Posterior vena cava (tissue), 2 donors: ENCODE measurements around the gene OBSCN. TPM values are rescaled to one million over a fixed set of nuclear protein-coding genes. Genes with fewer than 3 reads are reported as not detected.

Source experiments
- DNase-seq: peaks from one replicate; pipeline ENCODE4 v3.0.0-alpha.2; 2020; ENCODE audit warnings: low spot score
- intact Hi-C, 2 donors: fragments of 100-400 bp; cut with DNase I; formaldehyde crosslinking; loops; one replicate each; pipeline versions ENCODE4 v1.14.1 to v1.14.2; 2022 to 2023
- total RNA-seq, 2 donors: library from RNA; stranded (reverse); fragmentation: NEBNext Ultra II Directional; extraction: Animal tissue kit (Norgen Biotek cat#: 25700); gene quantifications; one replicate each; pipeline ENCODE4 v1.2.1, GENCODE V29; 2021
- donor health status: DM: yes; HTN: yes; CAD: no.
- donor health status: DM: yes; HTN: yes; CAD: no.

OBSCN gene
- total RNA-seq, 2 donors from 2014 or later: 3.5 to 6.3 TPM

DNA sequence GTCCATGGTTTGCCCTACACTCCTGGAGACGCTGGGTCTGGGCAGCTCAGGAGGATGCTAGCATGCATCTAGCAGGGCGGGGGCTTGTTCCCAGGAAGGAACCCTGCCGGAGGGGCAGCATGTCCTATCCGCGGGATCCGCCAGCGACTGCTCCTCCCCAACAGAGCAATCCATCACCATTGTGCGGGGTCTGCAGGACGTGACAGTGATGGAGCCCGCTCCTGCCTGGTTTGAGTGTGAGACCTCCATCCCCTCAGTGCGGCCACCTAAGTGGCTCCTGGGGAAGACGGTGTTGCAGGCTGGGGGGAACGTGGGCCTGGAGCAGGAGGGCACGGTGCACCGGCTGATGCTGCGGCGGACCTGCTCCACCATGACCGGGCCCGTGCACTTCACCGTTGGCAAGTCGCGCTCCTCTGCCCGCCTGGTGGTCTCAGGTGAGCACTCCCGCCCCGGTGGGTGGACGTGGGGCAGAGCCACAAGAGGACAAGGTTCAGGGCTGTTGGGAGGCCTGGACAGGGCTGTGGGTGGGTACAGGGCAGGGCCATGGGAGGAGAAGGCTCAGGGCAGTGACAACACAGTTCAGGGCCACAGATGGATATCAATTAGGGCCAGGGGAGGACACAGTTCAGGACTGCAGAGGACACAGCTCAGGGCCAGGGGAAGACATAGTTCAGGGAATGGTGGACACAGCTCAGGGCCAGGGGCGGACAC, 71.3 kb downstream of the OBSCN start:
- intact Hi-C loops: no loop called here
- peak; percentile 77 for DNase-seq

- intact Hi-C loops: loop anchor here in 1 of 2 donors (2.0 kb wide), 1 partner anchor 29 kb away; no protein-coding TSS in a partner anchor
- DNase-seq: peak; percentile 68
These were observed 71.9 kb downstream of the OBSCN start for GRCh38 chr1:228279722-228280105.

DNA sequence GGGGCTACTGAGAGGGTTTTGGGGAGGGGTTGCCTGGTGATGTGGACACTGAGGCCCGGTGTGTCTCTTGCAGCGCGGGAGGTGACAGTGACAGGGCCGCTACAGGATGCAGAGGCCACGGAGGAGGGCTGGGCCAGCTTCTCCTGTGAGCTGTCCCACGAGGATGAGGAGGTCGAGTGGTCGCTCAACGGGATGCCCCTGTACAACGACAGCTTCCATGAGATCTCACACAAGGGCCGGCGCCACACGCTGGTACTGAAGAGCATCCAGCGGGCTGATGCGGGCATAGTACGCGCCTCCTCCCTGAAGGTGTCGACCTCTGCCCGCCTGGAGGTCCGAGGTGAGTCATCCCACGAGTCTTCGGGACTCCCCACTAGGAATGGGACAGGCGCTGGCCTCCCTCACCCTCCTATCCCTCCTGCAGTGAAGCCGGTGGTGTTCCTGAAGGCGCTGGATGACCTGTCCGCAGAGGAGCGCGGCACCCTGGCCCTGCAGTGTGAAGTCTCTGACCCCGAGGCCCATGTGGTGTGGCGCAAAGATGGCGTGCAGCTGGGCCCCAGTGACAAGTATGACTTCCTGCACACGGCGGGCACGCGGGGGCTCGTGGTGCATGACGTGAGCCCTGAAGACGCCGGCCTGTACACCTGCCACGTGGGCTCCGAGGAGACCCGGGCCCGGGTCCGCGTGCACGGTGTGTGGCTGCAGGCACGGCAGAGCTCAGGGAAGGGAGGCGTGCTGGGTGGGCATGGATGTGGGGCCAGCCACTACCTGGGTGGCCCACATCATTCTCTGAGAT, 72.5 kb downstream of the OBSCN start:
- intact Hi-C loops: loop anchor here in 1 of 2 donors (2.0 kb wide), 1 partner anchor 28 kb away; no protein-coding TSS in a partner anchor
- peak; percentile 72 for DNase-seq

DNA sequence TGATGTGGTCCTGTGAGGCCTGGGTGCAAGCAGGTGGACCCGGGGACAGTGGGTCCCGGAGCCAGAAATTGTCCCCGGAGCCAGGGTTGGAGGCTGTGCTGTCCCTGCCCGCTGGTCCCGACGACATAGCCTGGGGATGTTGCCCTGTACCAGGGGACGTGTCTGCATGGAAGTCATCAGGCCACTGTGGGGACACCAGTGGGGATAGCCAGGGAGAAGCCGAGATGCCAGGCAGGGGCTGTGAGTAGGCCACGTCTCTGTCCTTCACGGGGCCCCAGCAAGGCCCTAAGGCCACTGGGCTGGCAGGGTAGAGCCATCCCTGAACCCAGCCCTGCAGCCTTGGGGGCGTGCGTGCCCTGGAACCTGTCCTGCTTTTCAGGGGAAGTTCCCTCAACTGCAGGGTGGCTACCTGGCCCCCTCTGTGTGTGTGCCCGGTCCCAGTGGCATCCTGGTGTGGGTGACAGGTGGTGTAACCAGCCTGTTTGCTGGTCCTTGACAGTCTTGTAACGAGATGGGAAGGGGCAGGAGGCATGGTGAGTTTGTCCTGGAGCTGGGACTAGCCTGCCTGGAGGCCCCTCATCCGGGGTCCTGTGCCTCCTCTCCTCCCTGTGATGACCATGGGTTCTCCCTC, 73.2 kb downstream of the OBSCN start:
- DNase-seq: peak; percentile 66
- intact Hi-C loops: loop anchor here in 1 of 2 donors (2.0 kb wide), 1 partner anchor 28 kb away; no protein-coding TSS in a partner anchor

GRCh38 chr1:228281631-228282328, 73.9 kb downstream of the OBSCN start:
- intact Hi-C loops: loop anchor here in 1 of 2 donors (2.0 kb wide), 1 partner anchor 27 kb away; no protein-coding TSS in a partner anchor
- peak; percentile 78 for DNase-seq

- intact Hi-C loops: no loop called here
- peak; percentile 81 for DNase-seq
These were observed 74.6 kb downstream of the OBSCN start for GRCh38 chr1:228282329-228283042.

GRCh38 chr1:228283043-228283371, 75.2 kb downstream of the OBSCN start:
- DNase-seq: no peak
- intact Hi-C loops: no loop called here

DNA sequence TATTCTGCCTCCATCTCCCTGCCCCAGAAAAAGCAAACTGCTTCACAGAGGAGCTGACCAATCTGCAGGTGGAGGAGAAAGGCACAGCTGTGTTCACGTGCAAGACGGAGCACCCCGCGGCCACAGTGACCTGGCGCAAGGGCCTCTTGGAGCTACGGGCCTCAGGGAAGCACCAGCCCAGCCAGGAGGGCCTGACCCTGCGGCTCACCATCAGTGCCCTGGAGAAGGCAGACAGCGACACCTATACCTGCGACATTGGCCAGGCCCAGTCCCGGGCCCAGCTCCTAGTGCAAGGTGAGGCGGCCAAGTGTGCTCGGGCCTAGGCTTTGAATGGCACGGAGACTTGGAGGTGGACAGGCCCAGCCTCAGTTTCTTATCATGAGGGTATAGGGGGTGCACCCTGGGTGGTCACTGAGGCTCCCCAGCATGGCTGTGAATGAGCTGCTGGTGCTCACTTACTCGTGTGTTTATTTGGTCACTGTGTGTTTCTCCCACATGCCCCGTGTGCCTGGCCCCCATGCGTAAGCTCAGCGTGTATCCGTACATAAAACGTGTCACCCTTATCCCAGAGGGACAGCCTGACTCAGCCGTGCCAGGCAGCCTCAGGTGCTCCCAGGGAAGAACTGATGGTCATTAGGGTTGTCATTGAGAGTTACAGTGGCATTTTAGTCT, 75.8 kb downstream of the OBSCN start:
- intact Hi-C loops: no loop called here
- DNase-seq: peak; percentile 69

- DNase-seq: no peak
- intact Hi-C loops: no loop called here
These were observed 76.3 kb downstream of the OBSCN start for GRCh38 chr1:228284148-228284495.

DNA sequence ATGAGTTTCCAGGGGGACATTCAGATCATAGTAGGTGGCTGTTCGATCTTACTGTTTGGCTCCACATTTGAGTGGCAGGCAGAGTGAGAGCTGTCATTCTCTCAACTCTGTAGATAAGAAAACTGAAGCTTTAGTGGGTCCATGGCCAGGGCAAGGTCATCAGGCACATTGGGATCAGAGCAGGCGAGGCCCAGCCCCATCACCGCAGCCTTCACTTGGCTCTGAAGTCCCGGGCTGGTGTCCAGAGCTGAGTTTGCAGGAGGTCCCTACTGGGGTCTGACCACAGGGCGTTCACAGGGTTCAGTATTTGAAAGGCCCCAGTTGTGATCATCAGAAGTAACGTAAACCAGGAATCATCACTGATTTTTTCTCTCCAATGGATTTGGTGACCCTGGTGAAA, 76.7 kb downstream of the OBSCN start:
- intact Hi-C loops: no loop called here
- no peak for DNase-seq

DNA sequence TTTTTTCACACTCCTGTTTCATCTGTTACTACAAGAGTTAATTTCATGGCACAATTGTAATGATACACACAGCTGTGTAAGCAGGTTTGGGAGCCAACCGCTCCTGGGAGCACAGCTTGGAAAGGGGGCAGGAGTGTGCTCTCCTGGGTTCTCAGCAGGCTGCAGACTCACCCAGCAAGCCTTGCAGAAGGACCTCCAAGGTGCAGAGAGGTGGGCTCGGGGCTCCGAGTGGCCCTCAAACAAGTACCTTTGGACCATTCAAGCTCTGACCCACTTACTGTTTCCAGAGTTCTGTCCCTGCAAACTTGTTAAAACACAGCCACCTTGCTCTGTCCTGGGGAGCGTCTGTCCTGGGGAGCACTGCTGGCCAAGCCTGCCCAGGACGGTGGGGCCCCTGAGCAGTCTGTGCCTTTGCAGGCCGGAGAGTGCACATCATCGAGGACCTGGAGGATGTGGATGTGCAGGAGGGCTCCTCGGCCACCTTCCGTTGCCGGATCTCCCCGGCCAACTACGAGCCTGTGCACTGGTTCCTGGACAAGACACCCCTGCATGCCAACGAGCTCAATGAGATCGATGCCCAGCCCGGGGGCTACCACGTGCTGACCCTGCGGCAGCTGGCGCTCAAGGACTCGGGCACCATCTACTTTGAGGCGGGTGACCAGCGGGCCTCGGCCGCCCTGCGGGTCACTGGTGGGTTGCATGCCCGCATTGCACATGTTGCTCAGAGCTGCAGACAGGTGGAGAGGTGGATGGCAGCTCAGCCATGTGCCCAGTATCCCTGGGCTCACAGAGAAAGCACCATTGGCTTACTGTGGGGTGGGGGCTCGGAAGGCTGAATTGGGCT, 78.0 kb downstream of the OBSCN start:
- peak; percentile 73 for DNase-seq
- intact Hi-C loops: no loop called here

GRCh38 chr1:228286505-228287417, 78.9 kb downstream of the OBSCN start:
- DNase-seq: peak; percentile 62
- intact Hi-C loops: no loop called here

DNA sequence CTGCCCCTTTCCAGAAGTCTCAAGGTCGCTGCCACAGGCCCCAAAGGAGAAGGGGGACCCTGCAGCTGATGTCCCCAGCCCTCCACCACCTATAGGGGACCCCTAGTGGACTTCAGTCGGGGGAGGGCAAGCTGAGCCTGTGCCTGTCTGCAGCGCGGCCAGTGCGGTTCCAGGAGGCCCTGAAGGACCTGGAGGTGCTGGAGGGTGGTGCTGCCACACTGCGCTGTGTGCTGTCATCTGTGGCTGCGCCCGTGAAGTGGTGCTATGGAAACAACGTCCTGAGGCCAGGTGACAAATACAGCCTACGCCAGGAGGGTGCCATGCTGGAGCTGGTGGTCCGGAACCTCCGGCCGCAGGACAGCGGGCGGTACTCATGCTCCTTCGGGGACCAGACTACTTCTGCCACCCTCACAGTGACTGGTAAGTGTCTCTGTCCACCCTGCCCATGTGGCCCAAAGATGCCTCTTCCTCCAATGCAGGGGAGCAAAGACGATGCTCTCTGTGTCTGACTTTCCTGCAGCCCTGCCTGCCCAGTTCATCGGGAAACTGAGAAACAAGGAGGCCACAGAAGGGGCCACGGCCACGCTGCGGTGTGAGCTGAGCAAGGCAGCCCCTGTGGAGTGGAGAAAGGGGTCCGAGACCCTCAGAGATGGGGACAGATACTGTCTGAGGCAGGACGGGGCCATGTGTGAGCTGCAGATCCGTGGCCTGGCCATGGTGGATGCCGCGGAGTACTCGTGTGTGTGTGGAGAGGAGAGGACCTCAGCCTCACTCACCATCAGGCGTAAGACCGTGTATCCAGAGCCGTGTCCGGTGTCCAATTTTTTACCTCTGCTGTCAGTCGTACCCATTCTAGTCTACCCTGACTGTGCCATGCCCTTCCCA, 79.9 kb downstream of the OBSCN start:
- DNase-seq: peak; percentile 67
- intact Hi-C loops: no loop called here

DNA sequence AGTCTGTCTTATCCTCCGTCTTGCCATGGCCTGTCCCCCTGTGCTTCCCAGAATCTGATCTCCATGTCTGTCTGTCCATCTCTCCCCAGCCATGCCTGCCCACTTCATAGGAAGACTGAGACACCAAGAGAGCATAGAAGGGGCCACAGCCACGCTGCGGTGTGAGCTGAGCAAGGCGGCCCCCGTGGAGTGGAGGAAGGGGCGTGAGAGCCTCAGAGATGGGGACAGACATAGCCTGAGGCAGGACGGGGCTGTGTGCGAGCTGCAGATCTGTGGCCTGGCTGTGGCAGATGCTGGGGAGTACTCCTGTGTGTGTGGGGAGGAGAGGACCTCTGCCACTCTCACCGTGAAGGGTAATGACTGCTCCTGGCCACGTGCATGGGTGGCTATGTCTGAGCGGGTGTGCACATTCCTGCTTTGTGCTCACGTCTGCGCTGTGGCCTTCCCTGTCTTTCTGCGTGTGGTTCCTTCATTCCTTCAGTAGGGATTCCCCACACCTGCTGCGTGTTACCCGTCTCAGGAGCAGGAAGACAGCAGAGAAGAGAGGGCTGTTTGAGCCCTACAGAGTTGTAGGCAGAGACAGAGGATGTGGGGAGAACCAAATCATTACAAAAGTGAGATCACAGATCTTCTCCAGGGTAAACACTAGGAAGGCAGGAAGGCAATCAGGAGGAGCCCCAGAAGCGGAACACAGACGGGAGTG, 80.8 kb downstream of the OBSCN start:
- intact Hi-C loops: no loop called here
- peak; percentile 49 for DNase-seq

DNA sequence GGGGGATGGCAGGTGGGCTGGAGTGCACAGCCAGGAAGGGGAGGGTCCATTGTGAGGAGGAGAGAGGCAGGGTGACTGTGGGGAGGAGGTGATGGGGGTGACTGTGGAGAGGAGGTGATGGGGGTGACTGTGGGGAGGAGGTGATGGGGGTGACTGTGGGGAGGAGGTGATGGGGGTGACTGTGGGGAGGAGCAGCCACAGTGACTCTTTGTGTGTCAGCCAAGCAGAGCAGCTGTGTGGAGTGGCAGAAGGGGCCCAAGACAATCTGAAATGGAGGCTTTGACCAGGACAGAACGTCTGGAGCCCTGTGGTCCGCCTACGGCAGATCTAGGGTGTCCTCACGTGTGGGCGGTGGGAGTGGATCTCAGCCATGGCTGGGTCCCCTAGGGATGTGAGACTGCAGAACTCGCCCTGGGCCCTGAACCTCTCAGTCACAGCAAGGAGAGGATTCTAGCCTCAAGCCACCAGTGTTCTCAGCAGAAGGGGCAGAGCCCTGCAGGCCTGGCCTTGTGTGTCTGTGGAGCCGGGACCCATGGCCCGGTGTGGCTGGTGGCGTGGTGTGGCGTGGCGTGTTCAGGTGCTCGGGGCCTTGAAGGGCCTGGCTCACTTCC, 81.5 kb downstream of the OBSCN start:
- intact Hi-C loops: no loop called here
- DNase-seq: peak; percentile 60
